Endothelial cell of umbilical vein (primary cell): Measurements from ENCODE around the gene CLIC6. TPM values are rescaled to one million over a fixed set of nuclear protein-coding genes. Genes with fewer than 3 reads are reported as not detected.

Experiments used
- BruUV-seq: library from RNA; stranded (reverse); fragments of 400-500 nt; replicated peaks from 2 replicates; lab custom pipeline; 2021; lab: Mats Ljungman, UMichigan
- CTCF ChIA-PET: fragments of 300-600, 350-600 bp; sonication (Branson Sonifier 250); formaldehyde crosslinking; loops from one replicate; lab custom pipeline; 2021; ENCODE audit warnings: antibody characterized with exemption, inconsistent platforms; lab: Charles Lee
- POLR2A ChIA-PET: fragments of 300-600, 350-600 bp; sonication (Branson Sonifier 250); formaldehyde crosslinking; loops from one replicate; lab custom pipeline; 2021; ENCODE audit warnings: antibody characterized with exemption, inconsistent platforms; lab: Charles Lee
- DNase-seq: peaks from one replicate; pipeline ENCODE4 v3.0.0-alpha.2; 2011; ENCODE audit warnings: low read depth, low spot score
- FAIRE-seq: peaks from 2 replicates; lab custom pipeline; 2011; peaks lifted over from hg19 to GRCh38; lab: Jason Lieb, UNC
- H2AFZ ChIP-seq: 2 replicates; pipeline ENCODE4 v1.6.0; 2012; ENCODE audit warnings: low read depth, low read length, control low read depth, inconsistent platforms
- H3K27ac ChIP-seq: 2 replicates; pipeline ENCODE4 v1.5.1; 2011; ENCODE audit warnings: low read depth, mild to moderate bottlenecking, control low read depth, low read length, moderate library complexity; ENCODE audit not compliant: insufficient read depth
- H3K27me3 ChIP-seq, 2 experiments: 2 replicates each; pipeline versions ENCODE4 v1.6.0 to v1.6.1; 2011; ENCODE audit warnings: low read length in 2 of 2, mixed read lengths in 1 of 2; ENCODE audit not compliant: control insufficient read depth in 2 of 2, insufficient read depth in 2 of 2
- H3K36me3 ChIP-seq, 2 experiments: 2 replicates in 1 of 2; 3 replicates in 1 of 2; pipeline ENCODE4 v1.5.1; 2011; ENCODE audit warnings: low read length in 2 of 2, mild to moderate bottlenecking in 1 of 2, moderate library complexity in 1 of 2; ENCODE audit not compliant: control insufficient read depth in 2 of 2, insufficient read depth in 2 of 2; ENCODE audit errors: extremely low read depth in 1 of 2
- H3K4me1 ChIP-seq: 3 replicates; pipeline ENCODE4 v1.5.1; 2011; ENCODE audit warnings: mild to moderate bottlenecking, low read length; ENCODE audit not compliant: control insufficient read depth, insufficient read depth; ENCODE audit errors: extremely low read depth
- H3K4me2 ChIP-seq: 2 replicates; pipeline ENCODE4 v1.6.1; 2011; ENCODE audit warnings: low read length, control low read depth, mixed read lengths; ENCODE audit not compliant: insufficient read depth
- H3K4me3 ChIP-seq, 3 experiments: fragments of 200-600 bp in 1 of 3; sonication (generic), shearing (Covaris generic) in 1 of 3; replicated peaks in 1 of 3; 2 replicates each; pipeline ENCODE4 v1.5.1; 2011 to 2016; ENCODE audit warnings: control low read depth in 3 of 3, low read length in 3 of 3, mild to moderate bottlenecking in 2 of 3, inconsistent platforms in 1 of 3, low read depth in 1 of 3, moderate library complexity in 1 of 3; ENCODE audit not compliant: insufficient read depth in 1 of 3
- H3K79me2 ChIP-seq: 2 replicates; pipeline ENCODE4 v1.6.0; 2012; ENCODE audit warnings: low read length, inconsistent platforms; ENCODE audit not compliant: control insufficient read depth, insufficient read depth
- H3K9ac ChIP-seq: replicated peaks from 2 replicates; pipeline ENCODE3; 2011; ENCODE audit warnings: low read length, control low read depth; ENCODE audit not compliant: insufficient read depth; ENCODE audit errors: extremely low read depth
- H3K9me1 ChIP-seq: replicated peaks from 3 replicates; pipeline ENCODE4 v1.6.0; 2011; ENCODE audit warnings: mild to moderate bottlenecking, low read length; ENCODE audit not compliant: control insufficient read depth, insufficient read depth; ENCODE audit errors: extremely low read depth
- H3K9me3 ChIP-seq: replicated peaks from 2 replicates; pipeline ENCODE4 v1.5.1; 2012; ENCODE audit warnings: low read length, inconsistent platforms; ENCODE audit not compliant: control insufficient read depth, insufficient read depth
- H4K20me1 ChIP-seq: replicated peaks from 2 replicates; pipeline ENCODE3; 2011; ENCODE audit warnings: mild to moderate bottlenecking, low read length; ENCODE audit not compliant: control insufficient read depth, insufficient read depth; ENCODE audit errors: extremely low read depth
- EZH2 ChIP-seq: IDR thresholded peaks from 2 replicates; pipeline ENCODE4 v1.6.1; 2012; ENCODE audit warnings: borderline replicate concordance, low read depth, mild to moderate bottlenecking, moderate library complexity, low read length, inconsistent platforms; ENCODE audit not compliant: severe bottlenecking
- MYC ChIP-seq: IDR thresholded peaks from one replicate; pipeline ENCODE4 v1.6.1; 2011; ENCODE audit warnings: mild to moderate bottlenecking, low read depth, low read length
- dilution Hi-C: fragments of 300-500 bp; cut with MboI; formaldehyde crosslinking; loops from one replicate; pipeline ENCODE4 v1.15.0; 2019; ENCODE audit warnings: low sequenced_read_pairs; ENCODE audit not compliant: extremely low pct_ligation_motif_present
- intact Hi-C: fragments of 100-400 bp; cut with micrococcal nuclease; formaldehyde crosslinking; loops from one replicate; pipeline ENCODE4 v1.10.0; 2022
- polyA plus RNA-seq, 4 experiments: library from polyadenylated mRNA; depleted of rRNA in 3 of 4; stranded (reverse) in 3 of 4; unstranded in 1 of 4; fragments of >200 nt; gene quantifications; 2 replicates each; pipeline versions ENCODE4 v1.2.1 to v1.2.3, GENCODE V29; 2011 to 2012; ENCODE audit warnings: missing spikeins in 1 of 4
- total RNA-seq: library from RNA; stranded (reverse); gene quantifications from 2 replicates; pipeline ENCODE4 v1.2.3, GENCODE V29; 2021
- TF ChIP-seq, protein P1 (sequence below), 2 donors: IDR thresholded peaks; 1 replicate in 1 of 2; 2 replicates in 1 of 2; pipeline ENCODE4 v1.5.1; 2011; ENCODE audit warnings: low read length in 2 of 2, mild to moderate bottlenecking in 2 of 2, moderate library complexity in 2 of 2, control low read depth in 1 of 2, inconsistent platforms in 1 of 2, low read depth in 1 of 2; ENCODE audit not compliant: insufficient read depth in 1 of 2; ENCODE audit errors: extremely low read depth in 1 of 2

Gene CLIC6
- total and polyA plus RNA-seq, 2 donors (not counting 3 experiments of a cell fraction or from before 2014, with no cell fraction given): not detected

DNA sequence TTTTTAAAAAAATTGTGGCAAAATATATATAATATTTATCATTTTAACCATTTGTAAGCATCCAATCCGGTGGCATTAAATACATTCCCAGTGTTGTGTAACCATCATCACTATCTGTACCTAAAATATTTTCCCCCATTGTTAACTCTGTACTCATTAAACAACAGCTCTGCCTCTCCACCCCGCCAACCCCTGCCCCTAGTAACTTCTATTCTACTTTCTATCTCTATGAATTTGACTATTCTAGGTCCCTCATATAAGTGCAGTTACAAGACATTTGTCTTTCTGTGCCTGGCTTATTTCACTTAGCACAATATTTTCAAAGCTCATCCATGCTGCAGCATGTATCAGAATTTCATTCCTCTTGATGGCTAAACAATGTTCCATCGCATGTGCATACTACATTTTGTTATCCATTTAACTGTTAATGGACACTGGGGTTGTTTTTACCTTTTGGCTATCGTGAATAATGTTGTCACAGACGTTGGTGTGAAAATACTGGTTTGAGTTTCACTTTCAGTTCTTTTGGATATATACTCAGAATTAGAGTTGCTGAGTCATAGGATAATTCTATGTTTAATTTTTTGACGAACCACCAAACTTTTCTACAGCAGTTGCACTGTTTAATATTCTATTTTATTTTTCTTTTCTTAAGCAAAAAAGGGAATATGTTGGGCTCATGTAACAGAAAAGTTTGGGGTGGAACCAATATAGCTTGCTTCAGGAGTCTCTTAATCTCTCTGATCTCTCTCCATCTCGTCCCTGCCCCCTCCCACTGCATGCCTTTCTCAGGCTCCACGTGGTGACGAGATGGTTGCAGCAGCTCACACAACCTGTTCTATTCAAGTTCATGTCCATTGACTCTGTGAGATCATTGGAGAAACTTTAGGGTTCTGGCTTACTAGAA is 28.7 kb upstream of the CLIC6 start:
- intact Hi-C loops: no loop called here
- peaks cover 5% of the 10 kb centered on the region for H3K4me1 ChIP-seq
- no peaks in the 10 kb centered on the region for H3K79me2 ChIP-seq
- peaks cover 0 to 4% of the 10 kb centered on the region in 2 experiments for H3K27me3 ChIP-seq
- no TSS peak for BruUV-seq
- H3K27ac ChIP-seq: no peak overlapping the region
- H3K4me2 ChIP-seq: no peak overlapping the region
- CTCF ChIA-PET: interaction anchor here (1.0 to 1.5 kb wide), 3 partner anchors 8 to 129 kb away, joined by 3 to 5 read pairs (median 4); no protein-coding TSS in a partner anchor
- TF ChIP-seq EZH2 (no peak), MYC (no peak)
- TF ChIP-seq, protein P1, sequence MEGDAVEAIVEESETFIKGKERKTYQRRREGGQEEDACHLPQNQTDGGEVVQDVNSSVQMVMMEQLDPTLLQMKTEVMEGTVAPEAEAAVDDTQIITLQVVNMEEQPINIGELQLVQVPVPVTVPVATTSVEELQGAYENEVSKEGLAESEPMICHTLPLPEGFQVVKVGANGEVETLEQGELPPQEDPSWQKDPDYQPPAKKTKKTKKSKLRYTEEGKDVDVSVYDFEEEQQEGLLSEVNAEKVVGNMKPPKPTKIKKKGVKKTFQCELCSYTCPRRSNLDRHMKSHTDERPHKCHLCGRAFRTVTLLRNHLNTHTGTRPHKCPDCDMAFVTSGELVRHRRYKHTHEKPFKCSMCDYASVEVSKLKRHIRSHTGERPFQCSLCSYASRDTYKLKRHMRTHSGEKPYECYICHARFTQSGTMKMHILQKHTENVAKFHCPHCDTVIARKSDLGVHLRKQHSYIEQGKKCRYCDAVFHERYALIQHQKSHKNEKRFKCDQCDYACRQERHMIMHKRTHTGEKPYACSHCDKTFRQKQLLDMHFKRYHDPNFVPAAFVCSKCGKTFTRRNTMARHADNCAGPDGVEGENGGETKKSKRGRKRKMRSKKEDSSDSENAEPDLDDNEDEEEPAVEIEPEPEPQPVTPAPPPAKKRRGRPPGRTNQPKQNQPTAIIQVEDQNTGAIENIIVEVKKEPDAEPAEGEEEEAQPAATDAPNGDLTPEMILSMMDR (IDR thresholded peaks at IDR 0.05; ENCODE audit: extremely low read depth in 1 of 2, insufficient read depth in 1 of 2, low read depth in 1 of 2, low read length in 2 of 2): no peak
- H2AFZ ChIP-seq: no peak overlapping the region
- H3K4me3 ChIP-seq: no peak overlapping the region
- FAIRE-seq (no peak), DNase-seq (no peak)
- H3K36me3 ChIP-seq: no peaks in the 10 kb centered on the region
- no peaks in the 10 kb centered on the region for H3K9me1 ChIP-seq
- H3K9ac ChIP-seq: no peak overlapping the region
- POLR2A ChIA-PET: no interaction called here
- H3K9me3 ChIP-seq: no peaks in the 10 kb centered on the region
- H4K20me1 ChIP-seq: no peaks in the 10 kb centered on the region
- dilution Hi-C loops: no loop called here
